NT2/D1 (cell line): ENCODE data around the gene TTLL7.

Experiments used
- DNase-seq: peaks from one replicate; pipeline ENCODE4 v3.0.0-alpha.2; 2011; ENCODE audit warnings: low read depth, low spot score
- H3K27me3 ChIP-seq: 2 replicates; pipeline ENCODE4 v1.6.0; 2011; ENCODE audit warnings: mild to moderate bottlenecking; ENCODE audit not compliant: insufficient read length, insufficient read depth
- H3K36me3 ChIP-seq: 2 replicates; pipeline ENCODE4 v1.6.1; 2011; ENCODE audit warnings: mild to moderate bottlenecking, low read length, mixed read lengths; ENCODE audit not compliant: insufficient read depth, insufficient read length
- H3K4me1 ChIP-seq: 2 replicates; pipeline ENCODE4 v1.5.1; 2011; ENCODE audit not compliant: insufficient read depth, insufficient read length
- H3K4me3 ChIP-seq: 2 replicates; pipeline ENCODE4 v1.5.1; 2011; ENCODE audit warnings: low read depth; ENCODE audit not compliant: insufficient read length
- H3K9ac ChIP-seq: 2 replicates; pipeline ENCODE4 v1.6.0; 2011; ENCODE audit warnings: low read depth; ENCODE audit not compliant: insufficient read length
- H3K9me3 ChIP-seq: 2 replicates; pipeline ENCODE4 v1.5.1; 2011; ENCODE audit warnings: mild to moderate bottlenecking, low read length; ENCODE audit not compliant: insufficient read depth
- SUZ12 ChIP-seq: IDR thresholded peaks from 2 replicates; pipeline ENCODE4 v1.6.1; 2011; ENCODE audit not compliant: insufficient read length, insufficient read depth; ENCODE audit errors: extremely low read depth
- YY1 ChIP-seq: IDR thresholded peaks from 2 replicates; pipeline ENCODE4 v1.6.1; 2011; ENCODE audit not compliant: insufficient read length, insufficient read depth
- ZNF274 ChIP-seq: IDR thresholded peaks from 2 replicates; pipeline ENCODE4 v1.6.1; 2011; ENCODE audit warnings: mild to moderate bottlenecking, low read depth, low read length

Gene TTLL7

GRCh38 chr1:84000954-84001495 lies 2.1 kb upstream of the TTLL7 start:
- DNase-seq, result no peak
- H3K9me3 ChIP-seq, result no peaks in the 10 kb centered on the region
- H3K36me3 ChIP-seq, result no peaks in the 10 kb centered on the region
- peaks cover 44% of the 10 kb centered on the region for H3K27me3 ChIP-seq
- TF ChIP-seq SUZ12 (no peak), ZNF274 (no peak), YY1 (no peak)
- no peaks in the 10 kb centered on the region for H3K4me1 ChIP-seq
- H3K9ac ChIP-seq, result no peak overlapping the region
- no peak overlapping the region for H3K4me3 ChIP-seq

GRCh38 chr1:84000196-84000885 lies 1.4 kb upstream of the TTLL7 start:
- Histone ChIP-seq H3K9me3 (no peaks in the 10 kb centered on the region), H3K36me3 (no peaks in the 10 kb centered on the region), H3K4me3 (no peak overlapping the region), H3K9ac (no peak overlapping the region), H3K4me1 (no peaks in the 10 kb centered on the region), H3K27me3 (peaks cover 44% of the 10 kb centered on the region)
- no peak for TF ChIP-seq SUZ12
- DNase-seq, result no peak

- peak; percentile 69 for DNase-seq
- no peaks in the 10 kb centered on the region for H3K9me3 ChIP-seq
- peak overlapping the region; percentile 84 for H3K4me3 ChIP-seq
- H3K36me3 ChIP-seq, result no peaks in the 10 kb centered on the region
- peak overlapping the region; percentile 92 for H3K9ac ChIP-seq
- peaks cover 44% of the 10 kb centered on the region for H3K27me3 ChIP-seq
- H3K4me1 ChIP-seq, result no peaks in the 10 kb centered on the region
- TF ChIP-seq ZNF274, result no peak
These were observed 436 bp upstream of the TTLL7 start for GRCh38 chr1:83999316-83999819.

- Histone ChIP-seq H3K4me1 (no peaks in the 10 kb centered on the region), H3K36me3 (no peaks in the 10 kb centered on the region), H3K9me3 (no peaks in the 10 kb centered on the region), H3K4me3 (peak overlapping the region; percentile 84), H3K27me3 (peaks cover 44% of the 10 kb centered on the region), H3K9ac (peak overlapping the region; percentile 92)
- TF ChIP-seq YY1 (no peak), SUZ12 (no peak), ZNF274 (no peak)
- DNase-seq, result no peak
These were observed 781 bp downstream of the TTLL7 start for GRCh38 chr1:83998205-83998497.

- Histone ChIP-seq H3K36me3 (no peaks in the 10 kb centered on the region), H3K4me1 (no peaks in the 10 kb centered on the region), H3K4me3 (no peak overlapping the region), H3K9ac (no peak overlapping the region), H3K9me3 (no peaks in the 10 kb centered on the region), H3K27me3 (peaks cover 44% of the 10 kb centered on the region)
- no peak for DNase-seq
- TF ChIP-seq YY1 (no peak), ZNF274 (no peak), SUZ12 (no peak)
These were observed 1.3 kb downstream of the TTLL7 start for GRCh38 chr1:83997631-83998030.

GRCh38 chr1:83996621-83997020 lies 2.3 kb downstream of the TTLL7 start:
- no peak for DNase-seq
- no peak overlapping the region for H3K4me3 ChIP-seq
- no peak for TF ChIP-seq YY1
- TF ChIP-seq ZNF274, result no peak
- no peak for TF ChIP-seq SUZ12
- no peaks in the 10 kb centered on the region for H3K4me1 ChIP-seq
- no peak overlapping the region for H3K9ac ChIP-seq
- H3K9me3 ChIP-seq, result no peaks in the 10 kb centered on the region
- H3K27me3 ChIP-seq, result peaks cover 37% of the 10 kb centered on the region
- no peaks in the 10 kb centered on the region for H3K36me3 ChIP-seq

- DNase-seq, result no peak
- H3K27me3 ChIP-seq, result peaks cover 33% of the 10 kb centered on the region
- no peaks in the 10 kb centered on the region for H3K36me3 ChIP-seq
- TF ChIP-seq ZNF274 (no peak), SUZ12 (no peak), YY1 (no peak)
- no peaks in the 10 kb centered on the region for H3K9me3 ChIP-seq
- no peak overlapping the region for H3K9ac ChIP-seq
- H3K4me1 ChIP-seq, result no peaks in the 10 kb centered on the region
- no peak overlapping the region for H3K4me3 ChIP-seq
These were observed 2.7 kb downstream of the TTLL7 start for GRCh38 chr1:83996191-83996590.

GRCh38 chr1:83995649-83996048 lies 3.3 kb downstream of the TTLL7 start:
- DNase-seq, result no peak
- Histone ChIP-seq H3K4me1 (no peaks in the 10 kb centered on the region), H3K9ac (no peak overlapping the region), H3K27me3 (peaks cover 28% of the 10 kb centered on the region), H3K9me3 (no peaks in the 10 kb centered on the region), H3K36me3 (no peaks in the 10 kb centered on the region), H3K4me3 (no peak overlapping the region)
- TF ChIP-seq ZNF274 (no peak), SUZ12 (no peak)
